Psoas muscle (tissue), 8 donors: ENCODE results near the gene THAP8. TPM values are rescaled to one million over a fixed set of nuclear protein-coding genes. Genes with fewer than 3 reads are reported as not detected.

Experiments used
- ATAC-seq, 4 donors: fragments of 200-7000 bp; cut with Tn5 transposase; one replicate each; pipeline ENCODE4 v1.9.1; 2020; ENCODE audit warnings: moderate library complexity in 3 of 4, mild to moderate bottlenecking in 2 of 4
- DNase-seq, 2 donors: peaks; one replicate each; pipeline ENCODE4 v3.0.0-alpha.2; 2020
- H3K27ac ChIP-seq: fragments of 200-600 bp; one replicate; pipeline ENCODE4 v1.8.0; 2022
- H3K27me3 ChIP-seq, 3 donors: fragments of 200-600 bp in 1 of 3; one replicate each; pipeline versions ENCODE4 v1.6.1 to v1.8.0; 2013 to 2022; ENCODE audit warnings: low read length in 2 of 3, mild to moderate bottlenecking in 2 of 3, moderate library complexity in 1 of 3; ENCODE audit not compliant: insufficient read depth in 3 of 3
- H3K36me3 ChIP-seq, 2 donors: fragments of 200-600 bp in 1 of 2; one replicate each; pipeline versions ENCODE4 v1.6.1 to v1.8.0; 2013 to 2022; ENCODE audit warnings: low read depth in 1 of 2, mild to moderate bottlenecking in 1 of 2, moderate library complexity in 1 of 2; ENCODE audit not compliant: insufficient read depth in 1 of 2
- H3K4me1 ChIP-seq: fragments of 200-600 bp; one replicate; pipeline ENCODE4 v1.8.0; 2022
- H3K4me3 ChIP-seq: fragments of 200-600 bp; one replicate; pipeline ENCODE4 v1.8.0; 2022; ENCODE audit warnings: mild to moderate bottlenecking
- H3K9me3 ChIP-seq: fragments of 200-600 bp; one replicate; pipeline ENCODE4 v1.8.0; 2022
- CTCF ChIP-seq: fragments of 200-600 bp; IDR thresholded peaks from one replicate; pipeline ENCODE4 v1.8.0; 2022; ENCODE audit warnings: antibody characterized with exemption
- WGBS, 3 donors: extraction: QIAGEN DNeasy Blood & Tissue Kit; methylation state at CpG; one replicate each; pipeline versions ENCODE4 v1.1.6 to v1.1.7; 2013; 5-methylcytosine and 5-hydroxymethylcytosine counted together
- intact Hi-C, 2 donors: fragments of 100-400 bp; cut with DNase I; formaldehyde crosslinking; loops; one replicate each; pipeline versions ENCODE4 v1.11.0 to v1.14.2; 2022
- polyA plus RNA-seq, 3 donors: library from polyadenylated mRNA; stranded (reverse); fragments of 200-250 nt; gene quantifications; one replicate each; pipeline ENCODE4 v1.2.3, GENCODE V29; 2013
- total RNA-seq, 4 donors: library from RNA; stranded (reverse); fragmentation: NEBNext Ultra II Directional in 2 of 4; extraction: Animal tissue kit (Norgen Biotek cat#: 25700) in 2 of 4; gene quantifications; one replicate each; pipeline versions ENCODE4 v1.2.1 to v1.2.4, GENCODE V29; 2021 to 2023
- donor health status: healthy with polysubstance abuse.
- donor health status: DM: no; HTN: no; CAD: no; lungs with moderate emphysema.
- donor health status: Bipolar disorder and iron deficiency.
- donor health status: healthy.
- donor health status: DM: yes; HTN: yes; CAD: no.
- donor health status: DM: no; HTN: no; CAD: no.
- donor health status: DM: no; HTN: no; CAD: no.
- donor health status: DM: yes; HTN: yes; CAD: no.

The THAP8 gene
- total and polyA plus RNA-seq, 7 donors = 1.9 to 9.6 (median 3.6) TPM

- intact Hi-C loops = no loop called here
- Histone ChIP-seq H3K27me3 (no peaks in the 10 kb centered on the region), H3K9me3 (no peaks in the 10 kb centered on the region), H3K36me3 (no peaks in the 10 kb centered on the region), H3K4me1 (no peaks in the 10 kb centered on the region), H3K4me3 (no peak overlapping the region), H3K27ac (no peak overlapping the region)
- no peak for TF ChIP-seq CTCF
- DNase-seq = no peak
- no peak for ATAC-seq
- 88 to 94% (median 93%) methylated on average over 5 of the region's 5 CpGs for WGBS, 3 donors
Measured at GRCh38 chr19:36023432-36023831, 30.7 kb downstream of the THAP8 start.

- Histone ChIP-seq H3K27ac (no peak overlapping the region), H3K4me3 (no peak overlapping the region), H3K4me1 (no peaks in the 10 kb centered on the region), H3K9me3 (no peaks in the 10 kb centered on the region), H3K27me3 (no peaks in the 10 kb centered on the region), H3K36me3 (no peaks in the 10 kb centered on the region)
- no peak for TF ChIP-seq CTCF
- ATAC-seq (no peak), DNase-seq (no peak)
- 87 to 91% (median 88%) methylated on average over 21 to 22 of the region's 22 CpGs for WGBS, 3 donors
- intact Hi-C loops = loop anchor here in 1 of 2 donors (5.0 kb wide), 1 partner anchor 33 kb away; the partner anchor contains the start of genes THAP8 and WDR62
Measured at GRCh38 chr19:36019061-36019670, 34.9 kb downstream of the THAP8 start.

- WGBS, 3 donors = 1 to 2% (median 1%) methylated on average over 42 of the region's 42 CpGs
- TF ChIP-seq CTCF = no peak
- no peaks in the 10 kb centered on the region for H3K9me3 ChIP-seq
- peak within 1 kb of the TSS; percentile 78 for H3K4me3 ChIP-seq
- no peaks in the 10 kb centered on the region for H3K27me3 ChIP-seq
- intact Hi-C loops = no loop called here
- ATAC-seq = peak; percentile 99 to 100 (median 99)
- peaks cover 6% of the 10 kb centered on the region for H3K4me1 ChIP-seq
- peak; percentile 100 for DNase-seq
- no peaks in the 10 kb centered on the region for H3K36me3 ChIP-seq
- peak within 1 kb of the TSS; percentile 83 for H3K27ac ChIP-seq
Measured at GRCh38 chr19:36014012-36014924, 39.8 kb downstream of the THAP8 start, which contains the start of gene ALKBH6. TSS of gene ALKBH6 (minus strand) at chr19:36014213. CDS start at chr19:36013397, 816 bp downstream.

GRCh38 chr19:36013280-36014011 lies 40.6 kb downstream of the THAP8 start:
- intact Hi-C loops = no loop called here
- no peak for TF ChIP-seq CTCF
- no peaks in the 10 kb centered on the region for H3K36me3 ChIP-seq

More at GRCh38 chr19:36013280-36014011, 40.6 kb downstream of the THAP8 start:
- H3K27ac ChIP-seq = peak overlapping the region; percentile 83
- H3K9me3 ChIP-seq = no peaks in the 10 kb centered on the region
- DNase-seq (no peak), ATAC-seq (peak in 2 of 4 donors; percentile 1 to 9)
- H3K4me3 ChIP-seq = peak overlapping the region; percentile 78
- H3K27me3 ChIP-seq = peaks cover 0 to 2% (median 0%) of the 10 kb centered on the region in 3 donors
- 27 to 30% (median 27%) methylated on average over 15 of the region's 15 CpGs for WGBS, 3 donors
- H3K4me1 ChIP-seq = peaks cover 6% of the 10 kb centered on the region
